Activated naive CD8-positive, alpha-beta T cell treated with anti-CD3 and anti-CD28 coated beads, Interleukin-2, amount 50 U/mL, for 24 hours (primary cell): ENCODE measurements around the gene ONECUT2.
A peak's percentile ranks its signal among the peaks of the same experiment; 100 is the strongest.

Experiments
- ATAC-seq: fragments of 150-1000 bp; cut with Tn5 transposase; one replicate; pipeline ENCODE4 v1.10.0; 2021
- DNase-seq: peaks from one replicate; pipeline ENCODE4 v3.0.0; 2021
- H3K27ac Mint-ChIP-seq: one replicate; pipeline ENCODE4 v1.8.0; 2021; ENCODE audit warnings: mild to moderate bottlenecking, mixed read lengths
- H3K27me3 Mint-ChIP-seq: one replicate; pipeline ENCODE4 v1.8.0; 2021; ENCODE audit warnings: mixed read lengths
- H3K36me3 Mint-ChIP-seq: one replicate; pipeline ENCODE4 v1.8.0; 2021; ENCODE audit warnings: low read depth, mixed read lengths
- H3K4me1 Mint-ChIP-seq: one replicate; pipeline ENCODE4 v1.8.0; 2021; ENCODE audit warnings: mixed read lengths
- H3K4me3 Mint-ChIP-seq: one replicate; pipeline ENCODE4 v1.8.0; 2021; ENCODE audit warnings: mild to moderate bottlenecking, moderate library complexity, mixed read lengths
- H3K9me3 Mint-ChIP-seq: one replicate; pipeline ENCODE4 v1.8.0; 2021; ENCODE audit warnings: mixed read lengths

Gene ONECUT2

GRCh38 chr18:57436965-57437333 lies 1.8 kb downstream of the ONECUT2 start:
- Mint-ChIP-seq H3K36me3 (peaks cover 3% of the 10 kb centered on the region), H3K9me3 (peaks cover 3% of the 10 kb centered on the region), H3K27ac (no peak overlapping the region), H3K4me1 (peaks cover 57% of the 10 kb centered on the region), H3K4me3 (no peak overlapping the region), H3K27me3 (peaks cover 86% of the 10 kb centered on the region)
- DNase-seq (no peak), ATAC-seq (no peak)

- no peaks in the 10 kb centered on the region for H3K9me3 Mint-ChIP-seq
- no peak overlapping the region for H3K4me3 Mint-ChIP-seq
- H3K27me3 Mint-ChIP-seq = peaks cover 86% of the 10 kb centered on the region
- peaks cover 3% of the 10 kb centered on the region for H3K36me3 Mint-ChIP-seq
- H3K27ac Mint-ChIP-seq = no peak overlapping the region
- H3K4me1 Mint-ChIP-seq = peaks cover 57% of the 10 kb centered on the region
- ATAC-seq (no peak), DNase-seq (peak; percentile 10)
Observed at GRCh38 chr18:57437402-57437765, 2.2 kb downstream of the ONECUT2 start.

GRCh38 chr18:57437766-57438671 lies 2.8 kb downstream of the ONECUT2 start:
- ATAC-seq = peak; percentile 75
- Mint-ChIP-seq H3K4me1 (peaks cover 57% of the 10 kb centered on the region), H3K27ac (peak overlapping the region; percentile 35), H3K4me3 (peak overlapping the region; percentile 53), H3K27me3 (peaks cover 87% of the 10 kb centered on the region), H3K9me3 (no peaks in the 10 kb centered on the region), H3K36me3 (peaks cover 3% of the 10 kb centered on the region)
- peak; percentile 74 for DNase-seq

GRCh38 chr18:57438743-57439608 lies 3.8 kb downstream of the ONECUT2 start:
- Mint-ChIP-seq H3K4me1 (peaks cover 55% of the 10 kb centered on the region), H3K4me3 (peak overlapping the region; percentile 23), H3K36me3 (peaks cover 2% of the 10 kb centered on the region), H3K9me3 (no peaks in the 10 kb centered on the region), H3K27me3 (peaks cover 85% of the 10 kb centered on the region), H3K27ac (no peak overlapping the region)
- DNase-seq (peak; percentile 7), ATAC-seq (no peak)

GRCh38 chr18:57439609-57439968 lies 4.4 kb downstream of the ONECUT2 start:
- Mint-ChIP-seq H3K4me1 (peaks cover 49% of the 10 kb centered on the region), H3K27me3 (peaks cover 84% of the 10 kb centered on the region), H3K9me3 (no peaks in the 10 kb centered on the region), H3K27ac (no peak overlapping the region), H3K36me3 (peaks cover 2% of the 10 kb centered on the region), H3K4me3 (no peak overlapping the region)
- ATAC-seq (no peak), DNase-seq (peak; percentile 3)

- Mint-ChIP-seq H3K27ac (no peak overlapping the region), H3K9me3 (no peaks in the 10 kb centered on the region), H3K4me1 (peaks cover 45% of the 10 kb centered on the region), H3K36me3 (peaks cover 2% of the 10 kb centered on the region), H3K4me3 (no peak overlapping the region), H3K27me3 (peaks cover 84% of the 10 kb centered on the region)
- no peak for ATAC-seq
- no peak for DNase-seq
Observed at GRCh38 chr18:57439985-57440330, 4.8 kb downstream of the ONECUT2 start.

GRCh38 chr18:57440331-57441070 lies 5.3 kb downstream of the ONECUT2 start:
- no peaks in the 10 kb centered on the region for H3K9me3 Mint-ChIP-seq
- H3K27me3 Mint-ChIP-seq = peaks cover 89% of the 10 kb centered on the region
- ATAC-seq (no peak), DNase-seq (no peak)
- H3K27ac Mint-ChIP-seq = no peak overlapping the region
- H3K36me3 Mint-ChIP-seq = peaks cover 2% of the 10 kb centered on the region
- H3K4me3 Mint-ChIP-seq = peak overlapping the region; percentile 40
- H3K4me1 Mint-ChIP-seq = peaks cover 44% of the 10 kb centered on the region

- Mint-ChIP-seq H3K27ac (peak overlapping the region; percentile 56), H3K4me1 (peaks cover 40% of the 10 kb centered on the region), H3K9me3 (no peaks in the 10 kb centered on the region), H3K36me3 (peaks cover 2% of the 10 kb centered on the region), H3K4me3 (peak overlapping the region; percentile 66), H3K27me3 (peaks cover 90% of the 10 kb centered on the region)
- DNase-seq (no peak), ATAC-seq (peak; percentile 67)
Observed at GRCh38 chr18:57441071-57441794, 6.1 kb downstream of the ONECUT2 start.

GRCh38 chr18:57443247-57443646 lies 8.1 kb downstream of the ONECUT2 start:
- Mint-ChIP-seq H3K9me3 (no peaks in the 10 kb centered on the region), H3K27me3 (peaks cover 86% of the 10 kb centered on the region), H3K4me3 (no peak overlapping the region), H3K27ac (no peak overlapping the region), H3K4me1 (peaks cover 24% of the 10 kb centered on the region), H3K36me3 (peaks cover 2% of the 10 kb centered on the region)
- ATAC-seq (no peak), DNase-seq (no peak)

GRCh38 chr18:57443702-57444101 lies 8.5 kb downstream of the ONECUT2 start:
- H3K27me3 Mint-ChIP-seq = peaks cover 85% of the 10 kb centered on the region

GRCh38 chr18:57444301-57444759 lies 9.2 kb downstream of the ONECUT2 start:
- H3K36me3 Mint-ChIP-seq = peaks cover 2% of the 10 kb centered on the region
- no peak for DNase-seq
- H3K4me1 Mint-ChIP-seq = peaks cover 14% of the 10 kb centered on the region
- no peak overlapping the region for H3K27ac Mint-ChIP-seq
- no peak overlapping the region for H3K4me3 Mint-ChIP-seq
- H3K9me3 Mint-ChIP-seq = no peaks in the 10 kb centered on the region
- peaks cover 81% of the 10 kb centered on the region for H3K27me3 Mint-ChIP-seq
- ATAC-seq = no peak

More at GRCh38 chr18:57443702-57444101, 8.5 kb downstream of the ONECUT2 start:
- no peaks in the 10 kb centered on the region for H3K9me3 Mint-ChIP-seq
- H3K36me3 Mint-ChIP-seq = peaks cover 2% of the 10 kb centered on the region
- ATAC-seq = no peak
- H3K27ac Mint-ChIP-seq = no peak overlapping the region
- H3K4me1 Mint-ChIP-seq = peaks cover 20% of the 10 kb centered on the region
- DNase-seq = no peak
- H3K4me3 Mint-ChIP-seq = no peak overlapping the region

- peaks cover 72% of the 10 kb centered on the region for H3K27me3 Mint-ChIP-seq
- DNase-seq = no peak
- no peak overlapping the region for H3K27ac Mint-ChIP-seq
- H3K4me3 Mint-ChIP-seq = no peak overlapping the region
- H3K9me3 Mint-ChIP-seq = no peaks in the 10 kb centered on the region
- ATAC-seq = no peak
- H3K4me1 Mint-ChIP-seq = peaks cover 8% of the 10 kb centered on the region
- peaks cover 2% of the 10 kb centered on the region for H3K36me3 Mint-ChIP-seq
Observed at GRCh38 chr18:57445488-57446319, 10.5 kb downstream of the ONECUT2 start.

- H3K9me3 Mint-ChIP-seq = no peaks in the 10 kb centered on the region
- ATAC-seq (no peak), DNase-seq (no peak)
- H3K27me3 Mint-ChIP-seq = peaks cover 66% of the 10 kb centered on the region
- H3K36me3 Mint-ChIP-seq = peaks cover 2% of the 10 kb centered on the region
- H3K4me3 Mint-ChIP-seq = no peak overlapping the region
- no peak overlapping the region for H3K27ac Mint-ChIP-seq
- peaks cover 4% of the 10 kb centered on the region for H3K4me1 Mint-ChIP-seq
Observed at GRCh38 chr18:57446322-57446721, 11.1 kb downstream of the ONECUT2 start.
